ENCODE data around the gene STMND1. TPM values are rescaled to one million over a fixed set of nuclear protein-coding genes. Genes with fewer than 3 reads are reported as not detected.
"Not testable (repeated sequence)": the region's sequence is repeated elsewhere in the genome, so short reads cannot be mapped to it uniquely, and the experiment has no call there.

STMND1 gene
- not detected for total RNA-seq

GRCh38 chr6:17101422-17102257, at the start of gene STMND1:
Gene STMND1, plus strand, starts transcription at chr6:17102050. Its CDS starts 208 bp downstream, at chr6:17102258.
- peak in 2 of 3 donors; percentile 34 to 50 for DNase-seq (ENCODE audit: low read depth in 2 of 3, low spot score in 2 of 3)

GRCh38 chr6:17054647-17055046, 47.2 kb upstream of the STMND1 start:
- no peak for DNase-seq (ENCODE audit: low read depth in 2 of 3, low spot score in 2 of 3)

GRCh38 chr6:17057322-17057721, 44.5 kb upstream of the STMND1 start:
- no peak for DNase-seq (ENCODE audit: low read depth in 2 of 3, low spot score in 2 of 3)

GRCh38 chr6:17058550-17058949, 43.3 kb upstream of the STMND1 start:
- no peak for DNase-seq (ENCODE audit: low read depth in 2 of 3, low spot score in 2 of 3)

GRCh38 chr6:17059022-17059421, 42.8 kb upstream of the STMND1 start:
- DNase-seq (ENCODE audit: low read depth in 2 of 3, low spot score in 2 of 3) = no peak

GRCh38 chr6:17059850-17060249, 42.0 kb upstream of the STMND1 start:
- DNase-seq (ENCODE audit: low read depth in 2 of 3, low spot score in 2 of 3) = no peak

- no peak for DNase-seq (ENCODE audit: low read depth in 2 of 3, low spot score in 2 of 3)
These were observed 40.8 kb upstream of the STMND1 start for GRCh38 chr6:17061097-17061496.

- DNase-seq (ENCODE audit: low read depth in 2 of 3, low spot score in 2 of 3) = peak in 1 of 3 donors; percentile 3
These were observed 38.9 kb upstream of the STMND1 start for GRCh38 chr6:17062871-17063440.

GRCh38 chr6:17064975-17065374, 36.9 kb upstream of the STMND1 start:
- no peak for DNase-seq (ENCODE audit: low read depth in 2 of 3, low spot score in 2 of 3)

- DNase-seq (ENCODE audit: low read depth in 2 of 3, low spot score in 2 of 3) = no peak
These were observed 35.2 kb upstream of the STMND1 start for GRCh38 chr6:17066610-17067009.

- not testable (repeated sequence) for DNase-seq (ENCODE audit: low read depth in 2 of 3, low spot score in 2 of 3)
These were observed 32.9 kb upstream of the STMND1 start for GRCh38 chr6:17068972-17069371.

- not testable (repeated sequence) for DNase-seq (ENCODE audit: low read depth in 2 of 3, low spot score in 2 of 3)
These were observed 31.4 kb upstream of the STMND1 start for GRCh38 chr6:17070400-17070799.

- not testable (repeated sequence) for DNase-seq (ENCODE audit: low read depth in 2 of 3, low spot score in 2 of 3)
These were observed 28.3 kb upstream of the STMND1 start for GRCh38 chr6:17073596-17073995.

- no peak for DNase-seq (ENCODE audit: low read depth in 2 of 3, low spot score in 2 of 3)
These were observed 20.6 kb upstream of the STMND1 start for GRCh38 chr6:17081273-17081672.

- no peak for DNase-seq (ENCODE audit: low read depth in 2 of 3, low spot score in 2 of 3)
These were observed 19.9 kb upstream of the STMND1 start for GRCh38 chr6:17081860-17082508.

GRCh38 chr6:17083397-17083796, 18.5 kb upstream of the STMND1 start:
- DNase-seq (ENCODE audit: low read depth in 2 of 3, low spot score in 2 of 3) = no peak

GRCh38 chr6:17086469-17086868, 15.4 kb upstream of the STMND1 start:
- DNase-seq (ENCODE audit: low read depth in 2 of 3, low spot score in 2 of 3) = peak in 2 of 3 donors; percentile 24 to 54

- DNase-seq (ENCODE audit: low read depth in 2 of 3, low spot score in 2 of 3) = no peak
These were observed 13.7 kb upstream of the STMND1 start for GRCh38 chr6:17088091-17088611.

GRCh38 chr6:17091122-17091521, 10.7 kb upstream of the STMND1 start:
- DNase-seq (ENCODE audit: low read depth in 2 of 3, low spot score in 2 of 3) = no peak

GRCh38 chr6:17093686-17094085, 8.2 kb upstream of the STMND1 start:
- DNase-seq (ENCODE audit: low read depth in 2 of 3, low spot score in 2 of 3) = peak in 2 of 3 donors; percentile 5 to 27

GRCh38 chr6:17096096-17096495, 5.8 kb upstream of the STMND1 start:
- DNase-seq (ENCODE audit: low read depth in 2 of 3, low spot score in 2 of 3) = no peak

Measured in hematopoietic multipotent progenitor cell (in vitro differentiated cells).